GM18508 (cell line): ENCODE data around the gene TFIP11.

Experiments
- ATAC-seq: cut with Tn5 transposase; IDR thresholded peaks from one replicate; pipeline ENCODE4 v1.9.1; 2021; ENCODE audit warnings: moderate number of reproducible peaks; ENCODE audit not compliant: insufficient read depth, unreplicated experiment

The TFIP11 gene

DNA sequence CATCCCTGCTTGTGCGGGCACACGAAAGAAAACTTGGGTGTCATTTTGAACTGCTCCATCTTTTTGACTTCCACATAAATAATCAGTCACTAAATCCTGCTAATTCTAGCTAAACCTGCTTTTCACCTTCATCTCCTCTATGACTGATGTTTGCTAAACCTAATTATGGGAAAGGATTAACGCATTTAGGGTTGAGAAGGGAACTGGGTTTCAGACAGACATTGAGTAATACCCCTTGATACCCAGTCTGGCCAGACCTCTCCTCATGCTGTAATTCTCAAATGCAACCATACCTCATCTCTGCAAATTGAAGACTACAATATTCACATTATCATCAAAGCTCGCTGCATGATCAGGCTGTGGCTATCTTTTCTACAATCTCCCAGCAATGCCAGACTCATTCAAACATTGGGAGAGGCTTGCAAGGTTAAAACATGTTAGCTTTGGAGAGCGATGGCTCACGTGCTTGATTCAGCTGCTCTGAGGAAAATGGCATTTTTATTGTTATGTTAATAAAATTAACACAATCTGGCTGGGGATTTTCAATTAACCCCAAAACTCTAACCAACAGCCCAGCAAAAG is 31.1 kb downstream of the TFIP11 start:
- no peak for ATAC-seq

DNA sequence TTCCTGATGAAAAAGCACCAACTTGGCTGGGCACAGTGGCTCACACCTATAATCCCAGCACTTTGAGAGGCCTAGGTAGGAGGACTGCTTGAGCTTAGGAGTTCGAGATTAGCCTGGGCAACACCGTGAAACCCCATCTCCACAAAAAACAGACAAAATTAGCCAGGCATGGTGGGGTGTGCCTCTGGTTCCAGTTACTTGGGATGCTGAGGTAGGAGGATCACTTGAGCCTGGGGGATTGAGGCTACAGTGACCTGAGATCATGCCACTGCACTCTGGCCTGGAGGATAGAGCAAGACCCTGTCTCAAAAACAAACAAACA is 31.7 kb downstream of the TFIP11 start:
- no peak for ATAC-seq

DNA sequence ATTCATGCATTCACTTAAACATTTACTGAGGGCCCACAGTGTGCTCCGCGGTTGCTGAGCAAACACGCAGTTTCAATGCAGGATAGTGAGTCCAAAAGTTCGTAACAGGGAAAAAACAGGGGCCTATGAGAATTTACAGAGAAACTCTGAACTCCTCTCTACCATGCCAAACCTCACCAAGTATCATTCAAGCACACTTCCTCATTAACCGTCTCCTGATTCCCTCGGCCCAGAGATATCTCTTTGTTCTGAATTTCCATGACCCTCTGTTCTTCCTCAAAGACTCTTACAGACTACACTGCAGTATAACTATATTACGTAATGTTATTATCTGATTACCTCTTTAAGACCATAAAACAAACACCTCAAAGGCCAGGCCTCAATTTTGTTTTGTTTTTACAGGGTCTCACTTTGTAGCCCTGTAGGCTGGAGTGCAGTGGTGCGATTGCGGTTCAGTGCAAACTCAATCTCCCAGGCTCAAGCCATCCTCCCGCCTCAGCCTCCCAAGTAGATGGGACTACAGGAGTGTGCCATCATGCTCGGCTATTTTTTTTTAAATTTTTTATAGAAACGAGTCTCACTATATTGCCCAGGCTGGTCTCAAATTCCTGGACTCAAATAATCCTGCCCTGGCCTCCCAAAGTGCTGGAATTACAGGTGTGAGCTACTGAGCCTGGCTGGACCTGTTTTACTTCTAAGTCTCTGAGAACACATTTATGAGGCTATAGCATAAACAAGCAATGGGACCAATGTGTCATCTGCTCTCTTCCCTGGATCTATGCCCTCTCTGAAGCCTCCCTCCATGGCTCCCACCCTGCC is 32.3 kb downstream of the TFIP11 start:
- no peak for ATAC-seq

DNA sequence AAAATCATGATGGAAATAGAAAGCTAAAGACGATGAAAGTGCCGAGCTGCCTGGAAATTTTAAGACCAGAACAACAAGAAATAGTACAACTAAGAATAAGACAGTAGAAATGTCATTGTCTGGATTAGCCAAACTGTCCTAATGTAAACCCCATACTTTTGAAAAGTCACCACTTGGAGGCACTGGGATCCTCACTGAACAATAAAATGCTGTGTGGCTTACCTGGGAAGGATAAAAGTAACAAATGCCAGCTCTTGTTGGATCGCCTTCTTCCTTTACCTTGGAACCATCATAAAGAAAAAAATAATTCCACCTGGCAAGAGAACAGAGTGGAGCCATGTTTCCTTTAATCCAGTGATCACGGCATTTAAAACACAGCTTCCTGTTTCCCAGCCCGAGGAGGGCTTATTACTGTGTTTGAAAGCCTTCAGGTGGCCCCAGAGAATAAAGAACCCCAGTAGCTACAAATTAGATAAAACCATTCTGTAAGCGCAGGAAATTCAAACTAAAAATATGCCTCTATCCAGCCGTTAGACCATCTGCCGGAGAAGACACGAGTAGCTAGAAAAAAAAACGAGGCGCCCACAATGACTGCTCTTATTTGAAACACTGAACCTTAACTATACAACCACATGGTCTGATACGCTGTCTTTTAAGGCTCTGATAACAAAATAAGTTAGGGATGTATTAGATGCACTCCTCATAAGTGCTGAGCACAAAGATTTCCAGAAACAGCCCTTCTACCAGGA is 33.1 kb downstream of the TFIP11 start:
- ATAC-seq: no peak

DNA sequence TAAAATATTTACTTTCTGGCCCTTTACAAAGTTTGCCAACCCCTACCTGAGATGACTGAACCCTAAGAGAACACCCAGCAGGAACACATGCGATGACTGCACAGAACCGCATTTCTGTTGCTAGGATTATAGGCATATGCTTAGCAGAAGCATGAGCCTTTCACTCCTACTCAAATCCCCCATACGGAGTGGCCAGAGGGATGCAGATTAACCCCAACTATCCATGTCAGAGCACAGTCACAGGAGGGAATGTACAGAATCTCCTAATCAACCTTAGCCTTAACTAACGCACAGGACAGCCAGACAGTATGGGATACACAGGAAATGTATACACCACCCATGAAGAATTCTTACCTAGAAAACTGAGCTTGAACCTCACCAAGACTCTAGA is 34.9 kb downstream of the TFIP11 start:
- ATAC-seq: no peak

DNA sequence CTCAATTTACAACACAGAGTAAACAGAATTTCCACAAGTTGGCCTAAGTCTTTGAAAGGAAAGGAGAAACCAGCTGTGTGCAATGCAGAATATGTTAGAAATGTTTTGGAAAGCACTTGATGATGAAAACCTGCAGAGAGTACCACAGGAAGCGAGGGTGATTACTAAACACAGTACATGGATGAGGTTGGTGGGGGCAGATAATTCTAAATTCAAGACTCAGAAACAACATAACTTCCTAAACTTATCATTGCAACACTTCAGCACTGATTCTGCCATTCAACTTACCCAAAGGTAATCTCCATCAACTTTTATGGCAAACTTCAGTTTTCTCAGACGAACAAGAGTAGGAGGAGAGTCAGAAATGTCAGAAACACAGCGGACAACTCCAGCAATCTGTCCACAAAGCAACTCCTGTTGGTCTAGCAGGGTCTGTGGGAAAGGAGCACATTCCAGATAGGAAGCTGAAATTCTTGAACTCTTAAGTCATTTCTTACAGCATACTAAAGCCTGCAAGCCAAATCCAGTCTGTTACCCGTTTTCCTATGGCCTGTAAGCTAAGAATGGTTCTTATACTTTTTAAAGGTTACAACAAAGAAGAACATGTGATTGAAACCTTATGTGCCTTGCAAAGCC is 35.5 kb downstream of the TFIP11 start:
- no peak for ATAC-seq

DNA sequence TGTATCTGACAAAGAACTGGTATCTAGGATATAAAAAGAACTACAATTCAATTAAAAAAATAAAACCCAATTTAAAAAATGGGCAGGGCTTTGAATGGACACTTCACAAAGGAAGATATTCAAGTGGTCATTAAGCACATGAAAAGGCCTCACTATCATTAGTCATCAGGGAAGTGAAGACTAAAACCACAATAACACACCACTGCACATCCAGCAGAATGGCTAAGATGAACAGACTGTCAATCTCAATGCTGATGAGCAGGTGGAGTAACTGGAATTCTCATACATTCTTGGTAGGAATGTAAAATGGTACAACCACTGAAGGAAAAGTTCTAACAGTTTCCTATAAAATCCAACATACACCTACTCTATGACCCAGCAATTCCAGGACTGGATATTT is 37.6 kb downstream of the TFIP11 start:
- no peak for ATAC-seq

DNA sequence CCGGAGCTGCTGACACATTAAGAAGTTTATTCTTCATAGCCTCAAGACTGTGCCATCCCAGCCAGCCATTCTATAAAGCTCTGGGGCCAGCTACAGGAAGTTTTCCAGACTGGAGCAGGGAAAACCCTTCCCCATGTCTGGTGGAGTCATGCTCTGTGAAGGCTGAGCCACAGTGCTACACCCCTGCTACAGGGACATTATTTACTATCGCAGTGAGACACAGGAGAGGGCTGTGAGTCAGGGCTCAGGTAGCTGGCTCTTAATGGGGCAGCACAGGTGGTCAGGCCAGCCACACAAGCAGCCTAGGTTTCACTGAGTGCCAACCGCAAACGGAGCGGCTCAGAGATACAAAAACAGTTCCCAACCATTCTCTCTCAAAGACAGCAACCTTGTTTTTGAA is 40.8 kb downstream of the TFIP11 start:
- no peak for ATAC-seq

DNA sequence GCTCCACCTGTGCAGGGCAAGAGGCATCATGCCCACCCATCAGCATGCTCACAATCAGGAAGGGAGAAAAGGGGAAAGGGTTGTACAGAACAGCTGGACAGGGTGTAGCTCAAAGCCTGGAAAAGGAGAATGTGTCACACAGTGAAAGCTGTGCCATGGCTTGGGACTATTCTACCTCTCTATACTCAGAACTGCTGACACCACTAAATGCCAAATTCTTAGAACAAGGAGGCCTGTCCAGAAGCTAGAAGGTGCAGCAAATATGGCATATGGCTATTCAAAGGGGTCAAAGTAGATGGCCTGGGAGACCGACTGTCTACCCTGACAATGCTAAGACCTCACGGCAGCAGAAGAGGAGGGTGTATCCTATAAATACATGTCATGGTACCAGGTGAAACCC is 41.5 kb downstream of the TFIP11 start:
- no peak for ATAC-seq

DNA sequence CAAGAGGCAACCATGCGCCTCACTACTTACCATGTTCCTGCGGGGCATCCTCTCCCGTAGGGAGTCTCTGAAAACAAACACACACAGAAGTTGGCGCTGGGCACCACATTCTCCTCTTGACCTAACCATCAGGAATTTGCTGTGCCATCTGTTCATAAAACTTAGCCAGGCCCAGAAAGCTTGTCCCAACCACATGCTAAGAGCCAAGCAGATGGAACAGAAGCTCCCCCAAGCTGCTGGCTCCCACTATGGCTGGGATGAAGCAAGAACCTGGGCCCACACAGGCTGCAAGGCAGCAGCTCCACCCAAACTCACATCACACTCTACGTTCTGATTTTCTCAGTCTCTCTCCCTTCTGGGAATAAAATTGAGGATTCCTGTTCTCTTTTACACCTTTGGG is 46.1 kb downstream of the TFIP11 start:
- ATAC-seq: no peak

DNA sequence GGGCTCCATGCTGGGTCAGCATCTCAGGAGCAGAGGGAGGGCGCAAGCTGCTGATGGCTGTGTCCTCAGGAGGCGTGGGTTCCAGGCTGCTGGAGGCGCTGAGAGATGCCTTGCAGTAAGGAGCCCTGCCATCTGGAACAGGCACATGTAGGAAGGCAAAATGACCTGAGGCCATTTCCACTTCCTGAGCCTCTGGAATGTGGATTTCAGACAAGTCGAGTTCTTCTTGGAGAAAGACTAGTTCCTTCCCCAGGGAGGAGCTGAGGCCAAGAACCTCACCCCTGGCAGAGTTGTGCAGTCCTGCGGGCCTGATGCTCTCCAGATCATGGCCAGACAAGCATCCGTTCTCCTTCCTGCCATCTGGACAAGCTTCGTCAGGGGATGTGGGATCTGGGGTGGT is 48.0 kb downstream of the TFIP11 start:
- no peak for ATAC-seq

DNA sequence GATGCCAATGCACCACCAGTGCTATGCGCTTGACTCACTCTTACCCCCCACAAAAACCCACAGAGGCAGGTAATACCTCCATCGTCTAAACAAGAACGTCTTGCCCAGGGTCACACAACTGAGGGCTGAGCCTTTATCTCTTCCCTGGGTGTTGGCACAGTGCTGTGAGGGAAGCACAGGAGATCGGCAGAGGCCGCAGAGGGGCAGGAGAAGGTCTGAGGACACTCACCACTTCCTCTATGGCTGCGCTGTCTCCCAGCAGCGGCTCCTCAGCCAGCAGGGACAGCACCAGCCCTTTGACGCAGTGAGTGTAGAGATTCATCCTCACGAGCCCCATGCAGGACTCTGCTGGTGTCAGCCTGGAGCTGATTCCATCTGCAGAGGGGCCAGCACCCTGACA is 48.6 kb downstream of the TFIP11 start:
- ATAC-seq: no peak

DNA sequence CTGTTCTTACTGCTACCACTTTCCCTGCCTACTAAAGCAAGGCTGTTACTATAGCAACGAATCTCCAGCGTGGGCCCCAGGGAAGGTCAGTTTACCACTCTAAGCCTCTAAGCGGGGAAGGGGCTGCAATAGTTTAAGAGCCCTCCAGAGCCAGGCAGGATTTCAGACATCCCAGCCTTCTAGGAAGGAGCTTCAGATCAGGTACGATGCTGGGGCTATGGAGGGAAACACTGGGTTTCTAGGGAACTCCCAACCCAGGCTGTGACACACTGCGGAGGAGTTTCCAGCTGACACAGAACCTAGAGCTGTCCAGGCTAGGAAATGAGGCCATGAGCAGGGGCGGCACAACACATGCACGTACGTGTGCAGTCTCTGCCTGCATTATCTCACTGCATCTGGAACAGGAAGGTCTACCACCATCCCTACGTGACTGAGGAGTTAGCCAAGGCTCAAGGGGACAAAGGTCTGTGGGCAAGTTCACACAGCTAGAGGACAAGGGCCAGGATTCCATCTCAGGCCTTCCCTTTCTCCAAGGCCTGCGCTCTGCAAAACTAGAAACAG is 49.1 kb downstream of the TFIP11 start:
- ATAC-seq: no peak

DNA sequence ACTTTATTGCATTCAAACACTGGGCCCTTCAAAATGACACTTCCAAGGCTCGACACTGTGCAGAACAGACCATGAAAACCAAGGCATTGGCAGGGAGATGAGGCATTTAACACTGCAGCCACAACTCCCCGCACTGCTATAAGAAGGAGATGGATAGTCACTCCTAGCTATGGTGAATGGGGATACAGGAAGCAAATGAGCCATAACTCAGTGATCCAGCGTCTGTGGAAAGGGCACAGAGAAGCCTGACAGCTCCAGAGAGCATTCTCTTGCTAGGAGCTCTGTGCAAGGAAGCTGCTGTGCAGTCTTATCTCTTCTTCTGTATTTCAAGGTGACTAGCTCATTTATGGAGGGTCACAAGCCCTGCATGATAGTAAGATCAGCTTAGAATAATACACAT is 49.6 kb downstream of the TFIP11 start:
- no peak for ATAC-seq

DNA sequence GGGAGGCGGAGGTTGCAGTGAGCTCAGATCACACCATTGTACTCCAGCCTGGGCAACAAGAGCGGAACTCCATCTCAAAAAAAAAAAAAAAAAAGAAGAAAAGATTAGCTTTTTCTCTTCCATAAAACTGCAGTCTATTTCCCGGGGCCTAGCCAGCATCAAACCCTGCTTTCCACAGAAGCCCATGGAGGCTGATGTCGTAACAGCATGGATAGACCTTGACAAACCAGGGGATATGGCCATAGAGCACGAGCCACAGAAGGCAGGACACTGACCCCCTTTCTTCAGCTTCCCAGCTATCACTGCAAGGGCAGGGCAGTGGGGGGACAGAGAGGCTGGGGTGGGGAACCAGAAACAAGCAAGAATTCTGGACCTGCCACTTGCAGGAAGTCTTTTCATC is 50.2 kb downstream of the TFIP11 start:
- ATAC-seq: no peak

DNA sequence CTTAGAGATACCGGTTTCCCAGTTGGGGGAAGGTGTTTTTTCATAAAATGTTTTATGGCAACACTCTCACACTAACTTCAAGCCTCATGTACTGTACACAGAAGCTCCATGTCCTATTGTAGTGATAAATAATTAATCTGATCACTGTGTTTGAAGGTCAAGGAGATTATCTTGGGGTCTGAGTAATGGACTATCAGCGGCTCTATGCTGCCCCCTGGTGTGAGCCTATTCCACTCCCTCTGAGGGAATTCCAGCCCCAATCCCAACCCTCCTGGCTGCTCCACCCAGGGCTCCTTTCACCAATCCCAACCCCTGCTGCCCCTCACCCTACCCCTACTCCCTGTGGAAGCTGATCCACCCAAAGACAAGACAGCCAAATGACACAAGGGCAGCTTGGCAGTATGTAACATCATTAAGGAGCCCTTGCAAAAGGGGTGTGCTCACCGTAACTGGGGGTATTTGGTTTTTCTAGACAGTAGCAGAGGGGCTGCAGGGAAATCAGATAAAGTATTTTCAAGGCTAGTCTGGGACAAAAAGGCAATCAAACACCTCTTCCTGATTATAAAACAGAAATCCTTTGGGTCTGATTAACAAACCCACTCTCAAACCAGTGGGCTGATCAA is 51.0 kb downstream of the TFIP11 start:
- no peak for ATAC-seq

DNA sequence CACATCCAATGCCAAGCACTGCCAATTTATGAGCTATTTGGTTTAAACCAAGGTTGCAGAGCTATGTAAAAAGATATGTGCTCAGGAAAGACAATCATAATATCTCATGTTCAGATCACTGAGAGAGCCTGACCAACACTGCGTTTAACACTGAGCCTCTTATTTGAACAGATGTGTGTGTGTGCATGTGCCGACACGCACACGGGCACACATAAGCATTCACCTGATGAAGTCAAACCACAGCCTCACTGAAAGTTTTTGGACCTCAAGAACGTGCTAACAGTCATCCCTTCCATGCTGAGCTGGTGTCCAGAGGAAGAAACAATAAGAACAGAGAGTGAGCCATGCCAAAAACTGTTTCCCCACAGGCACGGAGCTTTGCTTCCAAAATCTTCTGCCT is 52.1 kb downstream of the TFIP11 start:
- ATAC-seq: no peak

DNA sequence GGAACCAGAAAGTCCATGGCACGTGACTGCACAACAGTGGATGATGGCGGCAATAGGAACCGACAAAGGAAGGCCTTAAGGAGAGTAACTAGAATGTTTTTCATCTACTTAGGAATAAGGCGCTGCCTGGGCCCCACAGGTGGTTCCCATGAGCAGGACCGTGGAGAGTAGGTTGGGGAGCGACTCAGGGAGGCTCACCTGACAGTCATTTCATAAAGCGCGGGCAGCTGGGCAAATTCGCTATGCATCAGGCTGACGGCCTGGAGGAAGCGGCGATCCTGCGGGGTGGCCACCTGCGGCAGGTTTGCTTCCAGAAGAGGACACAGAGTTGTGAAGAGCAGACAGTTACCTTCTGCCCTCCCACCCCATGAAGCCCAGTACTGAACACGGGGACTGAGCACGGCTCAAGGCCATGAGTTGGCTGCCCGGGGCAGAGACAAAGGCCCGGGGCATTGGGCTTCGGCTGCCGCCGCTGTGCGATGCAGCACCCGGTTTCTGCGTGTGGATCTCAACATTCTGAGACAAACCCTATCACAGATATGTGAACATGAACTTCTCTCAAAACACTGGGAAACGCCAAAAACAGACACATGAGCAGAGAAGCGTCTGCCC is 54.5 kb downstream of the TFIP11 start:
- no peak for ATAC-seq

DNA sequence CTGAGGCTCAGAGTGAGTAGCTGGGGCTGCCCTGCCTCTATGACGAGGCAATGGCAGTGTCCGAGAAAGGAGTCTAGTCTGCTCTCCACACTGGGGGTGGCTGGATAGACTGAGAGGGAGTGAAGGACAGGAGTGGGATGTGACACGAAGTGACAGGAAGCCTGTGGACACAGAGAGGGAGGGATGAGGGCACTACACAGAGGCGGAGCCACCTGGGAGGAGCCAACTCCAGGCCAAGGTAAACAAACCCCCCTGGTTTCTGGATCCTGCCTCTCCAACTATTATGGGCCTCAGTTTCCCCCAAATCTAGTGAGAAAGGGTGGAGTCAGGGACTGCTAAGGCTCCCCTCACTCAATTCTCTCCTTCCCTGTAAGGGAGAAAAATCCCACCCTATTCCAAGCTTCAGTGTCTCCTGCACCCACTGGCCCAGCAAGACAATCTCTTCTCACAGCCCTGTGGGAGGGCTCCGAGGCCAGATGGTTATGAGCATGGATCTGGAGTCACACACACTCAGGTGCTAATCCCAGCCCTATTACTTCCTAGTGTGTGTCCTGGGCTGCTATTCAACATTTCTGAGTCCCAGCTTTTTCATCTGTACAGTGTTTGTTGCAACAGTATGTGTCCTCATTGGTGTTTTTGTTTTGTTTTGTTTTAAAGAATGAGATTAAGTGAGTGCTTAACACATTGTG is 58.3 kb downstream of the TFIP11 start:
- ATAC-seq: no peak

DNA sequence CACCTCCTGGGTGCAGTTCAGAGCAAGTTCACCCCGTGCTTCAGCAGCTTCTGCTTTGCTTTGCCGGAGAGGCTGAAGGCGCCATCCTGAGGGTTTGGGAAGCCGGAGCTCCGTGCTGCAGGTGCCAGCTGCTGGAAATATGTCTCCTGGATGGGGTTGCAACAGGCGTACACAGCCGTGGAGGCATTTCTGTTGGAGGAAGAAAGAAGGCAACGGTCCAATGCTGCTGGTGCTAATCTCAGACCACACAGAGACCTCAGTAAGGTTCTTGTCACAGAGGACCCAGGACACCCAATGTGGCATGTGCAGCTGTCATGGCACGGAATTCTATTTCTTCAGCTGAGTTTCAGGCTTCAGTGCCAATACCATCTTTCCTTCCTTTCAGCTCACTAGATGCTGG is 59.1 kb downstream of the TFIP11 start:
- no peak for ATAC-seq
